GM10266 (cell line): ENCODE measurements around the gene TPM2.

Experiments
- DNase-seq: peaks from one replicate; pipeline ENCODE4 v3.0.0; 2012; ENCODE audit errors: extremely low spot score
- CTCF ChIP-seq: IDR thresholded peaks from 2 replicates; pipeline ENCODE4 v1.5.1; 2012; ENCODE audit warnings: mild to moderate bottlenecking, low read depth; ENCODE audit not compliant: control insufficient read depth, insufficient read depth; ENCODE audit errors: missing control alignments

Gene TPM2

GRCh38 chr9:35653611-35654010 is 36.1 kb downstream of the TPM2 start:
- no peak for TF ChIP-seq CTCF
- DNase-seq = no peak

GRCh38 chr9:35652829-35653209 is 36.9 kb downstream of the TPM2 start:
- no peak for TF ChIP-seq CTCF

GRCh38 chr9:35651956-35652828 is 37.5 kb downstream of the TPM2 start:
- TF ChIP-seq CTCF = no peak
- DNase-seq = no peak

More at GRCh38 chr9:35652829-35653209, 36.9 kb downstream of the TPM2 start:
- no peak for DNase-seq

DNA sequence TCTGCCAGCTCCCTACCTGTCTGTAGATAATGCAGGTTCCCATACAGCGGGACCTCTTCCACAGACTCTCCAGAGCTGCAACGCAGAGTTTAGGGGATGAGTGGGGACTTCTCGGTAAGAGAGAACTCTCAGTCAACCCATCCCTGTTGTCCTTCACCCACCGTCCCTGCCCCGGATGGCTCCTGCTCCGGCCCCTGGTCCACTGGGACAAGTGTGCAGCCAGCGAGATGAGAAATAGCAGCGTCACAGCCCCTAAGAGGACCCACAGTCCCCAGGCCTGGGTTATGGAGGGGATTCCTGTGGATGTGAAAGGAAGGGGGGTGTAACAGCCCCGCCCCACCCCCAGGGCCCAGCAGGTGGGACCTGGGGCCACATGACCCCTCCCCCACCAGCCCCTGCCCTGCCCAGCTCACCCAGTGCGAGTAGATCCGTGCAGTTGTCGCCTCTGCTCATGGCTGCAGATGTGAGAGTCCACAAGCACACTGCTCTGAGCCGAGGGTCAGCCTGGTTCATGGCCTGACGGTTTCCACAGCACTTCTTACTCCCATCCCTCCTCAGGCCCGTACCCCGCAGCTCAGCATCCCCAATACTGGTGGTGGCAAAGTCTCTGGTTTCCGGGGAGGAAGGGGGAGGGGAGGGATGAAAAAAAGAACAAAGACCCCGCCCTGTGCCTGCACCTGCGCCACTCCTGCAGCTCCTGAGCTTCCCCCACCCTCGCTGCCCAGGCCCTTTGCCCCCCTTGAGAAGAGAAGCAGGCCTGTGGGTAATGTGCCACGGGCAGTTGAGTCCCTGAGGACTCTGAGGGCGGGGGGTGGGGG is 39.2 kb downstream of the TPM2 start, which contains the start of gene SIT1:
TSS of gene SIT1 (minus strand) at position 591 of the 818 bp plus-strand sequence. CDS start at position 513, 78 bp downstream.
- no peak for DNase-seq
- no peak for TF ChIP-seq CTCF

- DNase-seq = no peak
These were observed 40.0 kb downstream of the TPM2 start for GRCh38 chr9:35649431-35650340.

More at GRCh38 chr9:35649431-35650340, 40.0 kb downstream of the TPM2 start:
- TF ChIP-seq CTCF = no peak
